Kidney (tissue), 14 donors: ENCODE data around the gene B4GALNT3. TPM values are rescaled to one million over a fixed set of nuclear protein-coding genes. Genes with fewer than 3 reads are reported as not detected.

Experiments
- DNase-seq, 5 donors: peaks; one replicate each; pipeline ENCODE4 v3.0.0-alpha.2; 2013 to 2020
- FAIRE-seq: peaks from 2 replicates; lab custom pipeline; 2012; peaks lifted over from hg19 to GRCh38; lab: Jason Lieb, UNC
- H3K27ac ChIP-seq, 2 donors: one replicate each; pipeline ENCODE4 v1.7.0; 2013; ENCODE audit warnings: low read depth in 2 of 2, low read length in 2 of 2, inconsistent platforms in 1 of 2
- H3K27me3 ChIP-seq: one replicate; pipeline ENCODE4 v1.7.1; 2013; ENCODE audit warnings: low read length, inconsistent platforms; ENCODE audit not compliant: control insufficient read depth, insufficient read depth
- H3K36me3 ChIP-seq, 3 donors: one replicate each; pipeline versions ENCODE4 v1.7.0 to v1.7.1; 2013; ENCODE audit warnings: low read length in 3 of 3, control low read depth in 1 of 3, inconsistent platforms in 1 of 3; ENCODE audit not compliant: insufficient read depth in 3 of 3, control insufficient read depth in 2 of 3
- H3K4me1 ChIP-seq, 3 donors: one replicate each; pipeline versions ENCODE4 v1.7.0 to v1.7.1; 2013; ENCODE audit warnings: low read length in 3 of 3, inconsistent platforms in 1 of 3, low read depth in 1 of 3; ENCODE audit not compliant: control insufficient read depth in 2 of 3, insufficient read depth in 2 of 3
- H3K4me3 ChIP-seq, 3 donors: one replicate each; pipeline versions ENCODE4 v1.7.0 to v1.8.1; 2013; ENCODE audit warnings: low read length in 3 of 3, control low read depth in 1 of 3, inconsistent platforms in 1 of 3
- H3K9ac ChIP-seq, 3 donors: one replicate each; pipeline versions ENCODE4 v1.7.0 to v1.7.1; 2013; ENCODE audit warnings: low read length in 3 of 3, control low read depth in 1 of 3, inconsistent platforms in 1 of 3
- H3K9me3 ChIP-seq, 3 donors: one replicate each; pipeline versions ENCODE4 v1.7.0 to v1.7.1; 2013; ENCODE audit warnings: low read length in 3 of 3, control low read depth in 1 of 3, inconsistent platforms in 1 of 3; ENCODE audit not compliant: control insufficient read depth in 2 of 3, insufficient read depth in 1 of 3
- intact Hi-C: fragments of 100-400 bp; cut with DNase I; formaldehyde crosslinking; loops from one replicate; pipeline ENCODE4 v1.11.1; 2022
- polyA plus RNA-seq: library from polyadenylated mRNA; stranded (reverse); fragments of 350-450 nt; fragmentation: Illumina TruSeq; extraction: RNeasy Lipid Tissue Mini Kit (QIAGEN cat#74804); gene quantifications from one replicate; pipeline ENCODE4 v1.2.3, GENCODE V29; 2014; ENCODE audit warnings: low read depth, low replicate concordance; ENCODE audit not compliant: insufficient read depth
- total RNA-seq: library from RNA; stranded (reverse); fragmentation: NEBNext Ultra II Directional; extraction: Animal tissue kit (Norgen Biotek cat#: 25700); gene quantifications from one replicate; pipeline ENCODE4 v1.2.1, GENCODE V29; 2021
- TF ChIP-seq, protein P1 (sequence below): IDR thresholded peaks from 3 replicates; pipeline ENCODE4 v1.5.1; 2012; ENCODE audit warnings: mild to moderate bottlenecking, moderate library complexity, borderline replicate concordance; ENCODE audit not compliant: insufficient read depth; ENCODE audit errors: extremely low read depth
- donor health status: control.
- donor health status: control.
- donor health status: control.
- donor health status: control.
- donor health status: control.
- donor health status: DM: yes; HTN: yes; CAD: no.
- donor health status: Normal renal cell carcinoma (clear cell type).

B4GALNT3 gene
- total and polyA plus RNA-seq, 2 donors from 2014 or later = 11.3 to 12.5 TPM

DNA sequence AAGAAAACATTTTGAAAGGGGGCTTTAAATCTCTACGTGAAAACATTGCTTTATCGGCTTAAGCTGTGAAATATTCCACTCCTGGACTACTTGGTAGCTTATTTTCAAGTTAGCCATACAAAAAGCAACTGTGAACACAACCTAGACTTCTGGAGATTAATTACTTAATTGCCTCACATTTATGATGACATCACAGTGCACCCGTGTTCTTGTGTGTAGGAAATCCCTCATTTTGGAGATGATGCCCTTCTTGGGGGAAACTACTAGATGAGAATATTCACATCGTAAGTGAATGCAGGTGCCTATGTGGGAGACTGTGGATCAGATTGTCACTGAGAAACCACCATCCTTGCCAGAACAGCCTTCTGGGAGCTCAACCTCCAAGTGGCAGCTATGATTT is 10.5 kb upstream of the B4GALNT3 start:
- Histone ChIP-seq H3K4me3 (no peak overlapping the region), H3K9me3 (no peaks in the 10 kb centered on the region), H3K4me1 (no peaks in the 10 kb centered on the region), H3K27me3 (no peaks in the 10 kb centered on the region), H3K9ac (no peak overlapping the region), H3K36me3 (no peaks in the 10 kb centered on the region), H3K27ac (no peak overlapping the region)
- TF ChIP-seq, protein P1, sequence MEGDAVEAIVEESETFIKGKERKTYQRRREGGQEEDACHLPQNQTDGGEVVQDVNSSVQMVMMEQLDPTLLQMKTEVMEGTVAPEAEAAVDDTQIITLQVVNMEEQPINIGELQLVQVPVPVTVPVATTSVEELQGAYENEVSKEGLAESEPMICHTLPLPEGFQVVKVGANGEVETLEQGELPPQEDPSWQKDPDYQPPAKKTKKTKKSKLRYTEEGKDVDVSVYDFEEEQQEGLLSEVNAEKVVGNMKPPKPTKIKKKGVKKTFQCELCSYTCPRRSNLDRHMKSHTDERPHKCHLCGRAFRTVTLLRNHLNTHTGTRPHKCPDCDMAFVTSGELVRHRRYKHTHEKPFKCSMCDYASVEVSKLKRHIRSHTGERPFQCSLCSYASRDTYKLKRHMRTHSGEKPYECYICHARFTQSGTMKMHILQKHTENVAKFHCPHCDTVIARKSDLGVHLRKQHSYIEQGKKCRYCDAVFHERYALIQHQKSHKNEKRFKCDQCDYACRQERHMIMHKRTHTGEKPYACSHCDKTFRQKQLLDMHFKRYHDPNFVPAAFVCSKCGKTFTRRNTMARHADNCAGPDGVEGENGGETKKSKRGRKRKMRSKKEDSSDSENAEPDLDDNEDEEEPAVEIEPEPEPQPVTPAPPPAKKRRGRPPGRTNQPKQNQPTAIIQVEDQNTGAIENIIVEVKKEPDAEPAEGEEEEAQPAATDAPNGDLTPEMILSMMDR = no peak
- DNase-seq = no peak
- FAIRE-seq = no peak
- intact Hi-C loops = no loop called here

DNA sequence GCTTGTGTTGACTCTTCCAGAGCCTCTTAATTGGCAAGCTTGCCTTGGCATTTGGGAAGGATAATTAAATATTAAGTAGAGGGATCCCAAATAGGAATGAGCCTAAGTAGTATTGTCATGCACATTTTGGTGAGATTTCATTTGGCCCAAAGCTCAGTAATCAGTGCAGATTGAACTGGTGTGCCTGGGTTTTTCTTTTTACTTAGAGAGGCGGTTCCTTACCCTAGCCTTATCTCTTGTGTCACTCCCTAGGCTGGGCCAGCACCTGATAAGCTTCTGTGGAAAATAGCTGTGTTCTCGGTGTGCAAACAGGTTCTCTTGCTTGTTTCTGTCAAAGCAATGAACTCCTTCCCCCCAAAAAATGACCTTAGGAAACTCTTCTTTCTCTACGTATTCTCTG is 9.3 kb upstream of the B4GALNT3 start:
- H3K27ac ChIP-seq = no peak overlapping the region
- H3K4me1 ChIP-seq = no peaks in the 10 kb centered on the region
- H3K27me3 ChIP-seq = no peaks in the 10 kb centered on the region
- DNase-seq (no peak), FAIRE-seq (no peak)
- no peak overlapping the region for H3K4me3 ChIP-seq
- H3K9ac ChIP-seq = no peak overlapping the region
- no peaks in the 10 kb centered on the region for H3K9me3 ChIP-seq
- intact Hi-C loops = loop anchor here (5.0 kb wide), 1 partner anchor 97 kb away; no protein-coding TSS in a partner anchor
- TF ChIP-seq, protein P1 = no peak
- no peaks in the 10 kb centered on the region for H3K36me3 ChIP-seq

DNA sequence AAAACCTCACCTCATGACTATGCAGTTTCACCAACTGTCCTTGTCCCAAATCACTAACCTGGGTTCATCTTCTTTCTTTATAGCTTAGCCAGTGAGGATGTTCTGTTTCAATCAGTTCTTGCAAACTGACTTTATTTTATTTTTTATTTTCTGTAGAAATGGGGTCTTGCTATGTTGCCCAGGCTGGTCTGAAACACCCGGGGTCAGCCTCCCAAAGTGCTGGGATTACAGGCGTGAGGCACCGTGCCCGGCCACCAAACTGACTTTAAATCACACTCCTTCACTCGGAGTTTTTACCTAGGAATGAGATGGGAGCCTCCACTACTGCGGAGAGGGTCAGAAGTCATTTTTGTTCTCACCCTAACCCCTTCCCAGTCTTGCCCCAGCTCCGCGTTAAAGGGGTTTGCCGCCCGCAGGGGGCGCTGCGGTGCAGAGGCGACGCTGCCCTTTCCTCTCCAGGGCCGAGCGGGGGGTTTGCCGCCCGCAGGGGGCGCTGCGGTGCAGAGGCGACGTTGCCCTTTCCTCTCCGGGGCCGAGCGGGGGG is 7.0 kb upstream of the B4GALNT3 start:
- H3K27ac ChIP-seq = no peak overlapping the region
- FAIRE-seq (no peak), DNase-seq (no peak)
- H3K27me3 ChIP-seq = no peaks in the 10 kb centered on the region
- H3K4me1 ChIP-seq = no peaks in the 10 kb centered on the region
- TF ChIP-seq, protein P1 = no peak
- H3K9me3 ChIP-seq = no peaks in the 10 kb centered on the region
- no peak overlapping the region for H3K4me3 ChIP-seq
- intact Hi-C loops = loop anchor here (5.0 kb wide), 1 partner anchor 95 kb away; no protein-coding TSS in a partner anchor
- H3K9ac ChIP-seq = no peak overlapping the region
- no peaks in the 10 kb centered on the region for H3K36me3 ChIP-seq

DNA sequence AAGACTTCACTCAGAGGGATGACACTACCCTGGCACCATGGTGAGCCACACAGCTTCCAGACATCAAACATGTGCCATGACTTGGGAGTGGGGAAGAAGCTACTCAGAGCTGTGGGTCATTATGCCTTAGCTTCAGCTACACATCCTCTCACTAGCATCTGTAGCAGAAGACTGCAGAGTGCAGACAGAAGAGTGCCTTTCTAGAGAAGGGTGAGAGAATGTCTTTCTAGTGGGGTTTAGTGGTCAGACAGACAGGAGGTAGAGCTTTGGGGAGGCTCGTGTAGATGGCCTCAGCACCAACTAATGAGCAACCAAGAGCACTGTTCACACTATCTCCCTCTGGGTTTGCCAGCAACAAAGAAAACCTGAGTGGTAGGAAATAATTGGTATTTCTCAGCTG is 4.9 kb upstream of the B4GALNT3 start:
- intact Hi-C loops = loop anchor here (5.0 kb wide), 1 partner anchor 92 kb away; no protein-coding TSS in a partner anchor
- no peak overlapping the region for H3K4me3 ChIP-seq
- H3K9ac ChIP-seq = no peak overlapping the region
- H3K27me3 ChIP-seq = no peaks in the 10 kb centered on the region
- no peak overlapping the region for H3K27ac ChIP-seq
- peaks cover 0 to 5% (median 4%) of the 10 kb centered on the region in 3 donors for H3K4me1 ChIP-seq
- TF ChIP-seq, protein P1 = no peak
- no peaks in the 10 kb centered on the region for H3K36me3 ChIP-seq
- FAIRE-seq (no peak), DNase-seq (no peak)
- no peaks in the 10 kb centered on the region for H3K9me3 ChIP-seq
